IPS DF 6.9 (cell line): ENCODE measurements around the gene TTC28.
"Not testable (repeated sequence)": the region's sequence is repeated elsewhere in the genome, so short reads cannot be mapped to it uniquely, and the experiment has no call there.

Experiments used
- DNase-seq: peaks from one replicate; pipeline ENCODE4 v3.0.0-alpha.2; 2013; ENCODE audit warnings: low read depth, low spot score
- H3K27ac ChIP-seq: one replicate; pipeline ENCODE4 v1.5.1; 2013; ENCODE audit warnings: low read length, control low read depth
- H3K27me3 ChIP-seq: 2 replicates; pipeline ENCODE4 v1.6.1; 2013; ENCODE audit warnings: mild to moderate bottlenecking, low read length; ENCODE audit not compliant: control insufficient read depth, insufficient read depth
- H3K36me3 ChIP-seq: 2 replicates; pipeline ENCODE4 v1.6.1; 2013; ENCODE audit warnings: low read length; ENCODE audit not compliant: control insufficient read depth, insufficient read depth
- H3K4me1 ChIP-seq: 2 replicates; pipeline ENCODE4 v1.6.1; 2013; ENCODE audit warnings: low read length; ENCODE audit not compliant: control insufficient read depth, insufficient read depth
- H3K4me3 ChIP-seq: 2 replicates; pipeline ENCODE4 v1.5.1; 2013; ENCODE audit warnings: mild to moderate bottlenecking, low read length
- H3K9me3 ChIP-seq: 2 replicates; pipeline ENCODE4 v1.6.1; 2013; ENCODE audit warnings: low read length, inconsistent platforms; ENCODE audit not compliant: control insufficient read depth, insufficient read depth
- WGBS: extraction: QIAGEN DNeasy Blood & Tissue Kit; methylation state at CpG from one replicate; pipeline ENCODE4 v1.1.7; 2013; ENCODE audit warnings: mixed read lengths, missing lambda C conversion rate; ENCODE audit not compliant: insufficient read length, insufficient coverage; 5-methylcytosine and 5-hydroxymethylcytosine counted together

TTC28 gene

GRCh38 chr22:28198692-28199091 is 480.9 kb downstream of the TTC28 start:
- no peaks in the 10 kb centered on the region for H3K36me3 ChIP-seq
- no peak overlapping the region for H3K27ac ChIP-seq
- WGBS, result no CpG with 5 or more reads among the region's 2 CpGs
- no peak for DNase-seq
- no peak overlapping the region for H3K4me3 ChIP-seq
- no peaks in the 10 kb centered on the region for H3K27me3 ChIP-seq
- H3K9me3 ChIP-seq, result no peaks in the 10 kb centered on the region
- no peaks in the 10 kb centered on the region for H3K4me1 ChIP-seq

- H3K27ac ChIP-seq, H3K4me1 ChIP-seq, DNase-seq, H3K4me3 ChIP-seq, H3K27me3 ChIP-seq, H3K9me3 ChIP-seq, H3K36me3 ChIP-seq: not testable (repeated sequence)
- WGBS, result no CpG with 5 or more reads among the region's 8 CpGs
These were observed 488.1 kb downstream of the TTC28 start for GRCh38 chr22:28191571-28191970.

- H3K4me3 ChIP-seq, result no peak overlapping the region
- H3K4me1 ChIP-seq, result no peaks in the 10 kb centered on the region; the same call in 1 of the 2 replicates
- no peak for DNase-seq
- H3K36me3 ChIP-seq, result no peaks in the 10 kb centered on the region
- H3K27ac ChIP-seq, result no peak overlapping the region
- no peaks in the 10 kb centered on the region for H3K27me3 ChIP-seq
- no CpG with 5 or more reads among the region's 5 CpGs for WGBS
- H3K9me3 ChIP-seq, result no peaks in the 10 kb centered on the region
These were observed 491.3 kb downstream of the TTC28 start for GRCh38 chr22:28188178-28188879.

GRCh38 chr22:28187612-28188011 is 492.0 kb downstream of the TTC28 start:
- no peak overlapping the region for H3K4me3 ChIP-seq
- H3K36me3 ChIP-seq, result no peaks in the 10 kb centered on the region
- H3K4me1 ChIP-seq, result no peaks in the 10 kb centered on the region; the same call in 1 of the 2 replicates
- no peak for DNase-seq
- H3K27ac ChIP-seq, result no peak overlapping the region
- no peaks in the 10 kb centered on the region for H3K9me3 ChIP-seq
- no CpG with 5 or more reads among the region's 3 CpGs for WGBS
- no peaks in the 10 kb centered on the region for H3K27me3 ChIP-seq

- no CpG with 5 or more reads among the region's 3 CpGs for WGBS
- Histone ChIP-seq H3K4me1 (no peaks in the 10 kb centered on the region; the same call in 1 of the 2 replicates), H3K36me3 (no peaks in the 10 kb centered on the region), H3K27ac (no peak overlapping the region), H3K4me3 (no peak overlapping the region), H3K27me3 (no peaks in the 10 kb centered on the region), H3K9me3 (no peaks in the 10 kb centered on the region)
- DNase-seq, result no peak
These were observed 493.0 kb downstream of the TTC28 start for GRCh38 chr22:28186641-28187040.

- no peak for DNase-seq
These were observed 494.5 kb downstream of the TTC28 start for GRCh38 chr22:28185130-28185529.

GRCh38 chr22:28183078-28183860 is 496.4 kb downstream of the TTC28 start:
- Histone ChIP-seq H3K9me3 (no peaks in the 10 kb centered on the region), H3K36me3 (no peaks in the 10 kb centered on the region), H3K4me1 (no peaks in the 10 kb centered on the region), H3K27me3 (no peaks in the 10 kb centered on the region), H3K4me3 (no peak overlapping the region), H3K27ac (no peak overlapping the region)
- no CpG with 5 or more reads among the region's 4 CpGs for WGBS
- DNase-seq, result no peak

More at GRCh38 chr22:28185130-28185529, 494.5 kb downstream of the TTC28 start:
- Histone ChIP-seq H3K36me3 (no peaks in the 10 kb centered on the region), H3K4me3 (no peak overlapping the region), H3K27ac (no peak overlapping the region), H3K9me3 (no peaks in the 10 kb centered on the region), H3K27me3 (no peaks in the 10 kb centered on the region), H3K4me1 (no peaks in the 10 kb centered on the region; the same call in 1 of the 2 replicates)
- WGBS, result no CpG with 5 or more reads among the region's 4 CpGs

GRCh38 chr22:28180804-28181731 is 498.6 kb downstream of the TTC28 start:
- H3K9me3 ChIP-seq, result no peaks in the 10 kb centered on the region
- no peak overlapping the region for H3K27ac ChIP-seq
- DNase-seq, result no peak
- no CpG with 5 or more reads among the region's 1 CpG for WGBS
- H3K4me1 ChIP-seq, result no peaks in the 10 kb centered on the region
- no peaks in the 10 kb centered on the region for H3K27me3 ChIP-seq
- H3K4me3 ChIP-seq, result no peak overlapping the region
- no peaks in the 10 kb centered on the region for H3K36me3 ChIP-seq

- no CpG with 5 or more reads among the region's 4 CpGs for WGBS
These were observed 500.2 kb downstream of the TTC28 start for GRCh38 chr22:28179392-28179791.

More at GRCh38 chr22:28179392-28179791, 500.2 kb downstream of the TTC28 start:
- Histone ChIP-seq H3K27me3 (no peaks in the 10 kb centered on the region), H3K4me1 (no peaks in the 10 kb centered on the region), H3K36me3 (no peaks in the 10 kb centered on the region), H3K27ac (no peak overlapping the region), H3K9me3 (no peaks in the 10 kb centered on the region), H3K4me3 (no peak overlapping the region)
- no peak for DNase-seq
